ENCODE measurements around the gene CFAP73.

The CFAP73 gene

DNA sequence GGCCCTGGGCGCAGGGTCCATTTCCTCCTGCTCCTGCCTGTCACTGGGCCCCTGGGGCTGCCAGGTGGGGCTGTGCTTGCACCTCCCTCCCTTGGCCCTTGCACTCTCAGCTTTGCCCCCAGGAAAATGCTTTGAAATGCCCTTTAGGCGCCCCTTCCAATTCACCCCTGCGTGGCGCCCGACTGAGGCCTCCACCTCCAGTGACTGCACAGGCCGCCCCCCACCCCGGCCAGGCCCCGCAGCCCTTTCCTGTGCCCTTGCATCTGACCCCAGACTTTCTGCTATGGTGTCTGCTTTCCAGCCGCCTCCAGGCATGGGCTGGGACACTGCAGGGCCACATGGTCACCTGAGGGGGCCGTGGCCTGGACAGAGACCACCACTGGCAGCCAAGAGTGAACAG, 18.3 kb downstream of the CFAP73 start:
- DNase-seq, result no peak

DNA sequence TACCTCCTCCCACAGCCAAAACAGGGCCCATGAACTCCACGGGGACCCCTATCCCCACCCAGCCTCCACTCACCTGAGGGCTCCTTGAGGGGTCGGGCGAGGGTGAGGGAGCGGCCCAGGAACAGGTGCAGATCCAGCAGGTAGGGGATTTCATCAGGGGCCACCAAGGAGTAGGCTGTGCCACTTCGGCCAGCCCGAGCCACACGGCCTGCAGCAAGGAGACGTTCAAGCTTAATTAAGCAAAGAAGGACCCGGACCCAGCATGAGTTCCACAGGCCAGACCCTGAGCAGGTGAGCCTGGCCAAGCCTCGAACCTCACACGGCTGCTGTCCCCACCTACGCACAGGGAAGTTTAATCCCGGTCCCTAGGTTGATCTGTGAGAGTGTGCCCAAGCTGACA, 20.2 kb downstream of the CFAP73 start:
- DNase-seq, result no peak

DNA sequence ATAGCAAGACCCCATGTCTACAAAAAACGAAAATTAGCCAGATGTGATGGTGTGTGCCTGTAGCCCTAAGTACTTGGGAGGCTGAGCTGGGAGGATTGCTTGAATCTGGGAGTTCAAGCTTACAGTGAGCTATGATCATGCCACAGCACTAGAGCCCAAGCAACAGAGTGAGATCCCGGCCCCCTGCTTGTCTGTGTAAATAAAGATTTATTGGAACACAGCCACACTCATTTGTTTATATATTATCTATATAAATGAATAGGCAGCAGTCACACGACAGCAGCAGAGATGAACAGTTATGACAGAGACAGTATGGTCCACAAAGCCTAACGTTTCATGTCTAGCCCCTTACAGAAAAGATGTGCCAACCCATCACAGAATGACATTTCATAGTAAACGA, 20.9 kb downstream of the CFAP73 start:
- DNase-seq, result no peak

DNA sequence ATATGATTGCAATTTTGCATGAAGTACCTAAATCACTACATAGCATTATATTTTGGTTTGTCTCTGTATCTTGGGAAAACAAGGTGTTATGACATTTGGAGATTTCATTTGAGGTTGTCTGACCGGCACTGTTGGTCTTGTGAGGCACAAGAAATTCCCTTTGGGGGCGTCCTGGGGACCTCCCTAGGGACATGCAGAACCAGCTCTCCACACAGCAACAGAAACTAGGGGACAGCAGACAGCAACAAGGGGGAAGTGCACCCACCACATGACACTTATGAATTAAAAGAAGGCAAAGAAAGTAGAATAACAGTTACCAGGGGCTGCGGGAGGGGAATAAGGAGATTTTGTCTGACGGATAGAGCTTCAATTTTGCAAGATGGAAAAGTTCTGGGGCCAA, 21.4 kb downstream of the CFAP73 start:
- DNase-seq, result no peak

DNA sequence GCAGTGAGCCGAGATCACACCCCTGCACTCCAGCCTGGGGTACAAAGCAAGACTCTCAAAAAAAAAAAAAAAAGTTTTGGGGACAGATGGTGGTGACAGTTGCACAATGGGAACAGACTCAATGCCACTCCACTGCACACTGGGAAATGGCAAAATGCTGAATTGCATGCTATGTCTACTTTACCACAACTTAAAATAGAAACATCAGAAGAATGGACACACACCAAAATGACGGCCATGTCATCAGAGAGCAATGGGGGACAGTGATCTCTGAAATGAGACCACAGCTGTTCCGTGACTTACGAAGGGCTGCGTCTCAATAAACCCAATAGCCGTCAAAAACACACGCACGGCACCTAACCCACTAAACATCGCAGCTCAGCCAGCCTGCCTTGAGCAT, 22.0 kb downstream of the CFAP73 start:
- no peak for DNase-seq

DNA sequence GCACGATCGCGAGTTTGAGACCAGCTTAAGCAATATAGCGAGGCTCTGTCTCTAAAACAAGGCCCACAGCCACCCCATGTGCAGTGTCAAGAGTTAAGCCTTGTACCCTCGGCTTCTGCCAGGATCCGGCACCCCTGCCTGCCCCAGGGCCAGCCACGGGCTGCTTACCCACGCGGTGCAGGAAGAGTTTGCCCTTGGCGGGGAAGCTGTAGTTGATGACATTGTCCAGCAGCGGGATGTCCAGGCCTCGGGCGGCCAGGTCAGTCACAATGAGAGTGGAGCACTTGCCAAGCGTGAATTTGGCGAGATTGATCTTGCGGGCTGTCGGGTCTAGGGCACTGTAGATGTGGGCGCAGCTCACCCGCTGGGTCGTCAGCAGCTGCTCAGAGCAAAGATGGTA, 22.7 kb downstream of the CFAP73 start:
- DNase-seq, result no peak

DNA sequence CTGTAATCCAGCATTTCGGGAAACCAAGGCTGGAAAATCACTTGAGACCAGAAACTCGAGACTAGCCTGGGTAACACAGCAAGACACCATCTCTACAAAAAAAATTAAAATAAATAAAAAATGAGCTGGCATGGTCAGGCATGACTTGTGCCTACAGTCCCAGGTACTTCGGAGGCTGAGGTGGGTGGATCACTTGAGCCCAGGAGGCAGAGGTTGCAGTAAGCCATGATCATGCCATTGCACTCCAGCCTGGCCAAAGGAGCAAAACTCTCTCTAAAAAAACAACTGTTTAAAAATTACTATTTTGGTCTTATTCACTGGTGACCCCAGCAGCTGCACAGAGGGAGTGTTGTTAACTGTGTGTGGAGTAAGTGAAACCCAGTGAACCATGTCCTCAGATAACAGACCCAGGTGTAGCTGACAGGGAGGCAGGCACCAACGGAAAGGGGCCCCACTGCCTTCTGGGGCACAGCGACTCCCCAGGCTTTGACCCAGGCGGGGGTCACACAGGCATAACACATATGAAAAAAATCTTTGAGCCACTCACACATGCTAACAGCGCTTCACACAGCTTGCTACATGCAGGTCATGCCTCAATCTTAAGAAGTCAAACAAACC, 23.7 kb downstream of the CFAP73 start:
- no peak for DNase-seq

DNA sequence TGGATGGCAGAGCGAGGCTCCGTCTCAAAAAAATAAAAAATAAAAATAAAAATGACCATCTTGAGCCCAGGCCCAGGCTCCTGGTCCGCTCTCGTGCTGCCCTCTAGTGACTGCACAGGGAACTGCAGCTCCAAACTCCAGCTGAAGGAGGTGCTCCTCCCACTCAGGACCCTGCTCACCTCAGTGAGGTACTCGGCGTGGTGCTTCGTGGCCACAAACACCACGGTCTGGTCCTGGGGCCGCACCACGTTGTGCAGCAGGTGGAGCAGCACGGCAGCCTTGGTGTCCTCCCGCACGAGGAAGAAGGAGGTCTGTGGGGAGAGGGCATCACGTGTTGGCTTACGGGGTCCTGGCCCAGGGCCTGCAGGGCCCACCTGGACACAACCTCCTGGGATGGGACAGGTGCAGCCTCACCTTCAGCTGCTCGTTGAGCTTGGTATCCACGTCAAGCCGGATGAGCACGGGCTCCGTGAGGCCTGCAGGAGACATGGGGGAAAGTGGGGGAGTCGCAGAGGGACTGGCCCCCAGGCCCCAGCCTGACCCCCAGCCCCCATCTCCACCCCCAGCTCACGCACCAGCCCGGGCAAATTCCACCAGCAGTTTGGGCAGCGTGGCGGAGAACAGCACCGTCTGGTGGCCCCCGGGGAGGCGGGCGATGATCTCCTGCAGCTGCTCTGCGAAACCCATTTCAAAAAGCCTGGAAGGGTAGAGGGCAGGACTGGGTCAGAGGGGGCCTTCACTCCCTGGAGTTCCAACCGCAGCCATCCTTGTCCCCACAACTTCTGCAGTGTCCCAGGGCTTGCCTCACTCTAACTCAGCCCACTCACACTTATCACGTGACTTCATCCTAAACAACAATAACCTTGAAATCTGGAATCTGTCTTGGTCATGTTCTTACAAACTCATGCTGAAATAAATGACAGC, 25.2 kb downstream of the CFAP73 start:
- DNase-seq, result peak; percentile 86

DNA sequence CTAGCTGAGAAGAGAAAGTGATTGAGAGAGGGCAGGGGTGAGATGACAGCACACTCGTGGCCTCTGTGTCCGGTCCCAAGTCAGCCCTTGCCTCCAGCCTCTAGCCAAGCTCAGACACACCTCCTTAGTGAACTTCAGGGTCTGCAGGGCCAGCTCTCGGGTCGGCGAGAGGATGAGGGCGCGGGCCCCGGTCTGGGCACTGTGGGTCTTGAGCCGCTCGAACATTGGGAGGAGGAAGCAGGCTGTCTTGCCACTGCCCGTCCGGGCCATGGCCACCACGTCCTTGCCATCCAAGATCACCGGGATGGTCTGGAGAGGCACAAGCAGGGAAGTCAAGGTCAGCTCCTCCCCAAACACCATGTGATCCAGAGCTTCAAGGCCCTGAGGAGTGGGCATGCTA, 29.5 kb downstream of the CFAP73 start:
- DNase-seq, result no peak

DNA sequence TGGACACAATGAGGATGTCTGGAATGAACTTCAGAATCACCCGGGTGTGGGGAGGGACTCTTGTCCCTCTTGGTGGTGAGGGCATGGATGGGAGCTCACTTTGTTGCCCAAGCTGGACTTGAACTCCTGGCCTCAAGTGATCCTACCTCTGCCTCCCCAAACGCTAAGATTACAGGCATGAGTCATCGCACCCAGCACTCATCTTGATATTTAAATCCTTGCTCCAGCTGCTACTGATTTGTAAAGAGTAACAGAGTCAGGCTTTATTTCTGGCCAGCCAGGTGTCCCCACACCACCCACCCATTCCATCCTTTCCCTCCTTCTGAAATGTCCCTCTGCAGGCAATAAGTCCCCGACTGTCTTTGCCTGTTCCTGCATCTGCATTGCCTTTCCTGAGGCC, 30.8 kb downstream of the CFAP73 start:
- no peak for DNase-seq

DNA sequence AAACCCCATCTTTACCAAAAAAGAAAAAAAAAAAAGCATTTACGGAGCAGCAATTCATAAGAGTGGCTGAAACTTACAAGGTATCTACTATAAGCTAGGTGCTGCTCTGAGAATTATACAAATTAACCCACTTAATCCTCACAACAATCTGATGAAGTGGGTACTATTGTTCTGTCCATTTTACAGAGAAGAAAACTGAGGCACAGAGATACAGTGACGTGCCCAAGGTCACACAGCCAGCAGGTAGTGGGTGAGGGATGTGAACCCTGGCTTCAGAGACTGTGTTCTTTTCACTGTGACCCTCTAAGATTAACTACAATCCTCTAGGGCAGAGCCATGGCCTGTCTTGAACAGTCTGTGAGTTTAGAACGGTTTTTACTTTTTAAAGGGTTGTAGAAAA, 32.5 kb downstream of the CFAP73 start:
- DNase-seq, result no peak

DNA sequence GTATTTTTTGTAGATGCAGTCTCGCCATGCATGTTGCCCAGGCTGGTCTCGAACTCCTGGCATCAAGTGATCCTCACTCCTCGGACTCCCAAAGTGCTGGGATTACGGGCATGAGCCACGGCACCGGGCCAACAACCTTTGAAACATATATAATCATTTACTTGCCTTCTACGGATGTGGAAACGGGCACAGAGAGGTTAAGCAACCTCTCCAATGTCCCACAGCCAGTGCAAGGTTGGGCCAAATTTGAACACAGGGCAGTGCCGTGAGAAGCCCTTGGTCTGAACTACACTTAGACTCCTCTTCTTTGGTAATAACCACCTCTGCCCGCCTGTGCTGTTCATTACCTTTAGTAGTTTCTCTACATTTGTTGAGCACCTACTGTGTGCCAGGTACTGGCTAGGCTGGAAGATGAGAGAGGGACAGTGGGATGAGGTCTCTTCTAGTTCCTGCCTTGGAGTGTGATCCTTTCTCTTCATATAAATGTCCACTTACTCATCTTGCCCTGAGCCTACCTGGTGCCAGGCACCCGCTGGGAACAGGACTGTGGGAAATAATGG, 33.6 kb downstream of the CFAP73 start:
- no peak for DNase-seq

DNA sequence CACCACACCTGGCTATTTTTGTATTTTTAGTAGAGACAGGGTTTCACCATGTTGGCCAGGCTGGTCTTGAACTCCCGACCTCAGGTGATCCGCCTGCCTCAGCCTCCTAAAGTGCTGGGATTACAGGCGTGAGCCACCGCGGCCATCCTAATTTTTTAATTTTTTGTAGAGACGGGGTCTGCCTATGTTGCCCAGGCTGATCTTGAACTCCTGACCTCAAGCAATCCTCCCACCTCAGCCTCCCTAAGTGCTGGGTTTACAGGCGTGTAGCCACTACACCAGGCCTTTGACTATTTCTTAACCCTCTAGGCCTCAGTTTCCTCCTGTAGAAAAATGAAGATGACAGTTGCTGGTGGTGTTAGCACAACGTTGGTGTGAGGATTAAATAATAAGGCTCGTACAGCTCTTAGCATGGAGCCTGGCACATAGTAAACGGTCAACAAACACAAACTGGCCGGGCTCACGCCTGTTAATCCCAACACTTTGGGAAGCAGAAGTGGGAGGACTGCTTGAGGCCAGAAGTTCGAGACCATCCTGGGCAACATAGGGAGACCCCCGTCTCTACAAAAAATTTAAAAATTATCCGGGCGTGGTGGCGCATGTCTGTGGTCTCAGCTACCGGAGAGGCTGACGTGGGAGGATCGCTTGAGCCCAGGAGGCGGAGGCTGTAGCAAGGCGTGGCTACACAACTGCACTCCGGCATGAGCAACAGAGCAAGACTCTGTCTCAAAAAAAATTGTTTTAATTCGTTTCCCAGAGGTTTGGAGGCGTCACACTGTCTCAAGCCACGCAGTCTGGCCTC, 34.8 kb downstream of the CFAP73 start:
- no peak for DNase-seq

DNA sequence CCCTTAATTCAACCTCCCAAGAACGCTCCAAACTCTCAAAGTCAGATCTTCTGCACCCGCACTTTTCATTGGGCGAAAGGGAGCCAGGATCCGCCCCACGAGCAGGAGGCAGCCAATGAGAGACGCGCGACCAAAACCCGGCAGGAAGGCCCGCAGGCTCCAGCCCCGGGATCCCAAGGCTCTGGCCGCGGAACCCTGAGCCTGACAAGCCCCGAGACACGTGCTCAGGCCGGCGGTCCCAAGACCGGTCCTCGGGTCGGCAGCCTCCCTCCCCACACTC, 35.3 kb downstream of the CFAP73 start:
- DNase-seq, result peak; percentile 89

DNA sequence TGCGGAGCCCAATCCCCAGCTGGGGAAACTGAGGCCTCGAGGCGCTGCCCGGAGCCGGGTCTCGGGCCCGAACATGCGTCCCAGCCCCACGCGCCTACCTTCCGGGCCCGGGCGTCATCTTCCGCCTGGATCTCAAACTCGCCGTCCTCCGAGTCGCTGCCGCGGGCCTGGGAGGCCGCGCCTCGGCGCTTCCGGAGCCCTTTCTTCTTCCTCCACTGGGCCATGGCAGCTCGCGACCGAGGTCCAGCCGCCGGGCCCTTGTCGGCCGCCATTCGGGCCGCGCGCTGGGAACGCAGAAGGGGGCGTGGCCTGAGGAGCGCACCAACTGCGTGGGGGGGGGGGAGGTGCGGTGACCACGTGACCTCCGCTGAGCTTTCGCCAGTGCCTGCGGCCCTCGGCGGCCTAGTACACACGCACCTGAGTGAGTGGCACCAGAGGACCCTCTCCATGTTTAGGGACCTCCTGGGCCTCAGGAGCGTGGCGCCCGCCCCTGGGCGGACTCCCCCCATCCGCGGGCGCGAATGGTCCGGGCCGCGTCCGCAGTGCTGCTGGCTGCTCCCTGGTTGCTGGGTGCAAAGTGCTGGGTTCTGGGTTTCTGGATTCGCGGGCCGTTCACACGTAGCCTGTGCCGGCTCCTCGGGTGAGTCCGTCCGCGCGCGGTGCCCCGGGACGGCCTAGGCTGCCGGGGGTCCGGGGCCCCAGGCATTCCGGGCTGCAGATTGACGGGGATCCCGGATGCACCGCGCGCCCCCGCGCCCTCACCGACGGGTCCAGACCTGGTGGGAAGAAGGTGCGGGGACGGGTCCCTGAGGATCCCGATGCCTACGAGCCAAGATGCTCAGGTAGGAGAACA, 35.9 kb downstream of the CFAP73 start, which contains the start of the genes DDX54 and RITA1:
Gene DDX54, minus strand, starts transcription at position 299 of the 853 bp plus-strand sequence. Its CDS starts 27 bp downstream, at position 272.
Gene RITA1, plus strand, starts transcription at position 542 of the 853 bp plus-strand sequence. CDS start 1,026 bp downstream, outside the sequence.
- peak; percentile 83 to 85 for DNase-seq

DNA sequence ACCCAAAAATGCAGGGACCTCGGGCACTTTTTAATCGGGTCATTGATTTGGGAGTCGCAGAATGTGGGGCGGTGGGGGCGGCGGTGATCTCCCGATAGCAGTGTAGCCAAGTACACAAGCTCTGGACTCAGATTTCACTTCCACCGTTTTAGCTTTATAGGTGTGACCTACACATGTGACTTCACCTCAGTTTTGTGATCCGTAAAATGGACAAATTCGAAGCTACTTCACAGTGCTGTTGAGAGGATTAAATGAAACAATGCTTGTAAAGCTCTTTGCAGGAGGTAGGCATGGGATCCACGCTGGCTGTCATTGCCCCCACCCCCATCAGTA, 36.5 kb downstream of the CFAP73 start:
- DNase-seq, result no peak

DNA sequence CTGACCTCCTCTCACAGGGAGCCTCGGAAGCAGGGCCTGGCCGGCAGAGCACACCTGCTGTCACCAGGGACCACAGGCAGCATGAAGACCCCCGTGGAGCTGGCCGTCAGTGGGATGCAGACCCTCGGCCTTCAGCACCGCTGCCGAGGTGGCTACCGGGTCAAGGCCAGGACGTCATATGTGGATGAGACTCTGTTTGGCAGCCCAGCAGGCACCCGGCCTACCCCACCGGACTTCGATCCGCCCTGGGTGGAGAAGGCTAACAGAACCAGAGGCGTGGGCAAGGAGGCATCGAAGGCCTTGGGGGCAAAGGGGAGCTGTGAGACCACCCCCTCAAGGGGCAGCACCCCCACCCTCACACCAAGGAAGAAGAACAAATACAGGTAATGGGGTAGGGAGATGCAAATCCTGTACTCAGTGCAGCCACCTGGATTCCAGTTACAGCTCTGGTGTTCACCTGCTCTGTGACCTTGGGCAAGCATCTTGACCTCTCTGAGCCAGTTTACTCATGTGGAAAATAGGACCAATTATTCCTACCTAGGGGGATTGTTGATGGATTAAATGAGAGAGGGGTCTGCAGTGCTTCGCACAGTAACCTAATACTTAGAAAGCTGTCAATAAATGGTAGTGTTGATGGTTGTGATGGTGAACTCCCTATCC, 37.3 kb downstream of the CFAP73 start:
- no peak for DNase-seq

DNA sequence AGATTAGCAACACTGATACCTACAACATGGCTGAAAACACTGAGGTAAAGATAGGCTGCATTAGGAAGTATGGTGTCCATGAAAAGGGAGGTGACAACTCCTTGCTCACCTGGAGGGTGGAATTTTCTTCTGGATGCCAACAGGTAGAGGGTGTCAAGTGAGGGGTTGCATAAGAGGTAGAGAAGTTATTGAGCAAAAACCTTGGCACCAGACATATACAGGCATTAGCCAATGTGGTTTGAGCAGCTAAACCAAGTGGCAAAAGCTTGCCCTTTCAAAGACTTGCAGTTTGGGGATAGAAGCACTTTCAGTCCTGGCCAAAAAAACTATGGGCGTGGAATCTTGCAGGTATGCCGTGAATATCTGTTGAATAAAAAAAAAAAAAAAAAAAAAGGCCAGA, 39.8 kb downstream of the CFAP73 start:
- DNase-seq, result no peak

DNA sequence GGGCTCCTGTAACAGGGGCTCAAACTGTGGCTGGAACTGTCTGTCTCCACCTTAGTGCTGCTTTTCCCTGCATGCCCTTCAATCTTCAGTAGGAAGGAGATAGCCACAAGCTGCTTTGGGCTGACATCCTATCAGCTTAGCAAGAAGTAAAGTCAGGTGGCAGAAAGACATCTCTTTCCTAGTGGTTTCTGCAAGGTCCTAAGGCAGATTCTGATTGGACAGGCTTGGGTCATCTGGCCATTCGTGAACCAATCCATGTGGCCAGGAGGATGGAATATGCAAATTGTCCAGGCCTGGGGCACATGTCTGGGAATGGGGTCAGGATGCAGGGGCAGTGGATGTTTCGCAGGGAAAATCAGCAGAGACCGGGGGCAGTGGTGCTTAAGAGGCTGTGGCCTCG, 41.2 kb downstream of the CFAP73 start:
- DNase-seq, result no peak

DNA sequence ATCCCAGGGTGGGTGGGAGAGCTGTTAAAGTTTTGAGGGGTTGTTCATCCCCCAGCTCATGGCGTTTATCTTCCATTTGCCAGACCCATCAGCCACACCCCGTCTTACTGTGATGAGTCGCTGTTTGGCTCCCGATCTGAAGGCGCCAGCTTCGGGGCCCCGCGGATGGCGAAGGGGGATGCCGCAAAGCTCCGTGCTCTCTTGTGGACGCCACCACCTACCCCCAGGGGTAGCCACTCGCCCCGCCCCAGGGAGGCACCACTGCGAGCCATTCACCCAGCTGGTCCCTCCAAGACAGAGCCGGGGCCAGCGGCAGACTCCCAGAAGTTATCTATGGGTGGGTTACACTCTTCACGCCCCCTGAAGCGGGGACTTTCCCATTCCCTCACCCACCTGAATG, 41.7 kb downstream of the CFAP73 start:
- no peak for DNase-seq

DNA sequence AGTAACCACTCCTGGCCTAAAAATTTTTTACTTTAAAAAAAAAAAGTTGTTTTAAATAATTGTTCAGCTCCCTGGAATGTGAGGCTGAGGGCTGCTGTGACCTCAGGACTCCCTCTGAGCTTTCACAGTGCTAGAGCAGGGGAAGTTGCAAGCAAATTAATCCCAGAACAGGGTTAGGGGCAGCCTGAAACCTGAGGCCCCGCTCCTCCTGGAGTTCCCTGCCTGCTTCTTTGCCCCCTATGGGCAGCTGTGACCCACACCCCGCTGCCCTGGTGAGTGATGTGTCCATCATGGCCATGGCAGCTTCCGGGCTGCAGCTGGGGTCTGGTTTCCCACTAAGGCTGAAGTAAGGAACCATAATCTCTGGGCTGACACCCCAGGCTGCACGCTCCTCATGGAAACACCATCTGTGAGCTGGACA, 45.5 kb downstream of the CFAP73 start:
- DNase-seq, result no peak

DNA sequence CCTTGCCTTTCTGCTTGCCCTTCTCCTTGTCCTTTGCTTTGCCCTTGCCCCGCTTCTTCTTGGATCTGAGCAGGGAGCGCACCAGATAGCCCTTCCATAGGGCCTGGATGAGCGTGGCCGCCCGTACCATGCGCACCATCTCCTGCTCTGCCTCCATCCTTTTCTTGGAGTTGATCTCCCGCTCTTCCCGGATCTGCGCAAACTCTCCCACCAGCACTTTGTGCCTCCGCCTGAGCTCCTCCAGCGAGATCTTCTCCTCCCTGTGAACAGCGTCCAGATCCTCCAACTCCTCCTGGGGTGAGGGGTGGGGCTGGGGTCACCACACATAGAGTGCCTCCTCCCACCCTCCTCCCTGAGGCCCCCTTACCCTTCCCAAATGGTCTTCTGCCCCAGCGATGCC, 46.1 kb downstream of the CFAP73 start:
- no peak for DNase-seq
